HG03175 (cell line): Measurements from ENCODE around the gene UBA52.
"Not testable (repeated sequence)": the region's sequence is repeated elsewhere in the genome, so short reads cannot be mapped to it uniquely, and the experiment has no call there.

ENCODE experiments used
- ATAC-seq: cut with Tn5 transposase; IDR thresholded peaks from one replicate; pipeline ENCODE4 v1.9.1; 2021; ENCODE audit warnings: mild to moderate bottlenecking, moderate library complexity; ENCODE audit not compliant: unreplicated experiment

UBA52 gene

DNA sequence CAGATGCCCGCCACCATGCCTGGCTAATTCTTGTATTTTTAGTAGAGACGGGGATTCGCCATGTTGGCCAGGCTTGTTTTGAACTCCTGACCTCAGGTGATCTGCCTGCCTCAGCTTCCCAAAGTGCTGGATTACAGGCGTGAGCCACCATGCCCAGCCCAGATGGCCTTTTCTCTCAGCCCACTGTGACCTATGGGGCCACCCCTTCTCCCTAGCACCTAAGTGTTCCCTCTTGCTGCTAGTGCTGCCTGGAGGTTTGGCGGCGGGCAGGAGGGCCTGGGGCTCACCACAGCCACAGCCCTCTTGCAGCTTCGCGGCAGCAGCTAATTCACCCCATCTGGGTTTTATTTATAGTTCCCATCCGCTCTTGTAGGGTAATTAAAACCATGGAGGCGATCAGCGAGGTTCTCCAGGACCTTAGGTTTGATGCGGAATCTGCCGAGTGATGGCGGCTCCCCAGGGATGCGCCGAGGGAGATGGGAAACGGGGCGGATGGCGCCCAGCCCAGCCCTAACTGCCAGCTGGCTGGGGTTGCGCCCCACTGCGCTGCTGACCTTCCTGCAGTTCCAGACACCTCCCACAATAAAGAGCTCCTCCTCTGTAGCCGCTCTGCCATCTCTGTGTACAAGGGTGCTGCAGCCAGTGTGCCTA, 20.2 kb downstream of the UBA52 start:
- ATAC-seq, result no peak

- not testable (repeated sequence) for ATAC-seq
Observed at GRCh38 chr19:18592732-18593131, 21.1 kb downstream of the UBA52 start.

- no peak for ATAC-seq
Observed at GRCh38 chr19:18593367-18594095, 21.9 kb downstream of the UBA52 start.

DNA sequence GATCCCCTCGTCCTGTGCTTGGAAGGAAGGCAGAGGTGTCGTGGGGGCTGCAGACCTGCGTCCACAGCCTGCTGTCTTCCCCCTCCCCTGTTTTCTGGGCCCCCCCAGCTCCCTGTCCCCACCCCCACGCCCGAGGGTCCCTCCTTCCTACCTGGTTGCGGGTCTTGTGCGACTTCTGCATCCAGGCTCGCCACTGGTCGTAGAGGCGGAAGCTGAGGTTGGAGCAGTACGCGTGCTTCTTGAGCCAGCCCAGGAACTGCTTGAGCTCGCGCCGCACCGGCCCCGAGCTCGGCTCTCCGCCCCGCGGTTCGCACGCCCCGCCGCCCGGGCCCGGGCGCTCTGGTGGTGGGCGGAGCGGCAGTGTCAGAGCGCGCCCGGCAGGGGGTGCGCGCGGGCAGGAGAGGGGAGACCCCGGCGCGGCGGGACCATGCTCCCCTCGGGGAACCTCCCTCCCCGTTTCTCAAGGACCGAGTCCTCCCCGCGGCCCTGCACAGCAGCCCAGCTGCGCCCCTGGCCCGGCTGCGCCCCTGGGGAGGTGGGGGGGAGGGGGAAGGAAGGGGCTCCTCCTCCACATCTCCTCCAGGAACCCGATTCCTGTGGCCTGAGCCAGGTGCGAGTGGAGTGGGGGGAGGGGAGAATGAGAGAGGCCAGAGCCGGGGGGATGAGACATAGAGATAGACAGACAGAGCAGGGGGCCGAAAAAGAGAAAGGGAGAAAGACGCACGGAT, 22.6 kb downstream of the UBA52 start:
- peak; percentile 57 for ATAC-seq

DNA sequence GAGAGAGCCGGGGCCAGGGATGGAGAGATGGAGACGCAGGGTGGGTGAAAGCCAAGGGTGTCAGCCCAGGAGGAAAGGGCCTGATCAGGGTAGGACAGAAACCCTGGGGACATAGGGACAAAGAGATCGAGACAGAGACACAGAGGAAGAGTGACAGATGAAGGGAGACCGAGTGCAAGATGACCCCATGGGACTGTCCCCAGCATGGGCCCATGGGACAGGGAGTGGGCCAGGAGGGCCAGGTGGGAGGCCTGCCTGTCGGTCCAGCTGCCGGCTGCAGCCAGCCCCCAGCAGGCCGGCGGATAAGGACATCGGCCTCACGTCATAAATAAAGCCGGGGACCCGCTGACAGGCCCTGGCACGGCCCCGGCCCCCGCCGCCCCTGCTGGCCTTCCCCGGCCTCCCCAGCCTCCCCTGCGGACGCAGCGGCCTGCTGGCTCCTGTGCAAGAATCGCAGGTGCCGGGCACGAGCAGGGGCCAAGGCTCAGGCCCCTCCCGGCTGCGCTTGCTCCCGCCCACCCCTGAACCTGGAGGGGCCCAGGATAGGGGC, 23.2 kb downstream of the UBA52 start:
- no peak for ATAC-seq

- ATAC-seq, result no peak
Observed at GRCh38 chr19:18595475-18595874, 23.8 kb downstream of the UBA52 start.

DNA sequence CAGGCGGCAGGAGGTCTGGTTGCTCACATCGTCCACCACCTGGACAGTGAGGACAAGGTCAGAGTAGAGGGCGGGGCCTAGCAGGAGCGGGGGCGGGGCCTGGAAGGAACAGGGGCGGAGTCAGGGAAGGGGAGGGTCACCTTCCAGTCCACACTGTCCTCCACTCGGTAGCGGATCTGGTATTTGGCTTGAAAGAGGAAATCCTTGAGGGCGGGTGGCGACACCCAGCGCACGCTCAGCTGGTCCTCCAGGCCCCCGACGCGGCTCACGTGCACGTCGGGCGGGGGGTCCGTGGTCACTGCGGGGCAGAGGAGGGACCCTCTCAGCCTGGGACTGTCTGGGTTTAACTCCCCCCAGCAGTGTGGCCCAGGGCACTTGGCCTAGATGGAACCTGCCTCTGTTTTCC, 25.1 kb downstream of the UBA52 start:
- no peak for ATAC-seq

- ATAC-seq, result no peak
Observed at GRCh38 chr19:18597809-18598660, 26.4 kb downstream of the UBA52 start.

DNA sequence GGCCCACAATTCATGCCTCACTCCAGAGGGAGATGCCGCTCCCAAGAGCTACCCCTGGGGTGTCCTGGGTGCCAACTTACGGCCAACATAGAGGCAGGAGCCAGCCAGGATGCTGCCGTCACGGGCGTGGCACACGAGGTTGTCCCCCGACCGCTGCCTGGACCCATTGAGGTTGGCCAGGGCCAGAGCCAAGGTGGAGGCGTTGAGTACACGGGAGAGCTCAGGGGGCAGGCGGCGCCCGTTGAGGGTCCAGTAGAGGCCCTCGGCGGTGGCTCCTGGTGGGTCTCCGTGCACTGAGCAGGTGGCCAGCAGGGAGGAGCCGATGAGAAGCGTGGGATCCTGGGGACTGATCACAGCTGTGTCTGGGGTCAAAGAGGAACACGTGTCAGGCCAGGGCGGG, 27.8 kb downstream of the UBA52 start:
- no peak for ATAC-seq

DNA sequence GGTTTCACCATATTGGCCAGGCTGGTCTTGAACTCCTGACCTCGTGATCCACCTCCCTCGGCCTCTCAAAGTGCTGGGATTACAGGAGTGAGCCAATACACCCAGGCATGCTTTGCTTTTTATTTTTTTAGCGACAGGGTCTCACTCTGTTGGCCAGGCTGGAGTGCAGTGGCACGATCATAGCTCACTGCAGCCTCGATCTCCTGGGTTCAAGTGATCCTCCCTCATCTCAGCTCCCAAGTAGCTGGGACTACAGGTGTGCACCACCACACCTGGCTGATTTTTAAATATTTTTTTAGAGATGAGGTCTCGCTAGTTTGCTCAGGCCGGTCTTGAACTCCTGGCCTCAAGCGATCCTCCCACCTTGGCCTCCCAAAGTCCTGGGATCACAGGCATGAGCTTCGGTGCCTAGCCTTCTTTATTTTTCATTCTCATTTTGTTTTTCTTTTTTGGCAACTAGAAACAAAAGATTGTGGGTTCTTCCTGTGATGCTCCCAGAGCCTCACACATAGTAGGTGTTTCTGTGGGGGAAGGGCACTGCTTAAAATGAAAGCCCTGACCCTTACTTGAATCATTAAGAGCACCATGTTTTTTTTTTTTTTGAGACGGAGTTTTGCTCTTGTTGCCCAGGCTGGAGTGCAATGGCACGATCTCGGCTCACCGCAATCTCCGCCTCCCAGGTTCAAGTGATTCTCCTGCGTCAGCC, 29.2 kb downstream of the UBA52 start:
- not testable (repeated sequence) for ATAC-seq

GRCh38 chr19:18601875-18602274, 30.2 kb downstream of the UBA52 start:
- no peak for ATAC-seq

GRCh38 chr19:18603255-18603957, 31.7 kb downstream of the UBA52 start:
- ATAC-seq, result no peak

- no peak for ATAC-seq
Observed at GRCh38 chr19:18603958-18604819, 32.5 kb downstream of the UBA52 start.

DNA sequence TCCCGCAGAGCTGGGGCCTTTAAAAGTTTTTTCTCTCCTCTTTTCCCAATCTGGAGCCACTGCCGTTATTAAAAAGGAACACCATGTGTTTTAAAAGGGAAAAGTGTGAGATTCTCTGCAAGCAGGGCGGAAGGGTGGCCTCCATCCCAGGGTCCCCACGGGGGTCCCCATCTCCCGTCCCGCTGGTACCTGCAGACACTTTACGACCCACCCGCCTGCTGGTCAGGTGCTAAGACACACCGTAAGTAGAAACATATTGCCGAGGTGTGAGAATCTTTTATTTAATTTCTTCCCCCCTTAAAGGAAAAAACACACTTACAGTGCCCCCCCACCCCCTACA, 33.1 kb downstream of the UBA52 start:
- ATAC-seq, result no peak

- ATAC-seq, result no peak
Observed at GRCh38 chr19:18605196-18605545, 33.5 kb downstream of the UBA52 start.

GRCh38 chr19:18605546-18606280, 34.1 kb downstream of the UBA52 start:
- no peak for ATAC-seq

DNA sequence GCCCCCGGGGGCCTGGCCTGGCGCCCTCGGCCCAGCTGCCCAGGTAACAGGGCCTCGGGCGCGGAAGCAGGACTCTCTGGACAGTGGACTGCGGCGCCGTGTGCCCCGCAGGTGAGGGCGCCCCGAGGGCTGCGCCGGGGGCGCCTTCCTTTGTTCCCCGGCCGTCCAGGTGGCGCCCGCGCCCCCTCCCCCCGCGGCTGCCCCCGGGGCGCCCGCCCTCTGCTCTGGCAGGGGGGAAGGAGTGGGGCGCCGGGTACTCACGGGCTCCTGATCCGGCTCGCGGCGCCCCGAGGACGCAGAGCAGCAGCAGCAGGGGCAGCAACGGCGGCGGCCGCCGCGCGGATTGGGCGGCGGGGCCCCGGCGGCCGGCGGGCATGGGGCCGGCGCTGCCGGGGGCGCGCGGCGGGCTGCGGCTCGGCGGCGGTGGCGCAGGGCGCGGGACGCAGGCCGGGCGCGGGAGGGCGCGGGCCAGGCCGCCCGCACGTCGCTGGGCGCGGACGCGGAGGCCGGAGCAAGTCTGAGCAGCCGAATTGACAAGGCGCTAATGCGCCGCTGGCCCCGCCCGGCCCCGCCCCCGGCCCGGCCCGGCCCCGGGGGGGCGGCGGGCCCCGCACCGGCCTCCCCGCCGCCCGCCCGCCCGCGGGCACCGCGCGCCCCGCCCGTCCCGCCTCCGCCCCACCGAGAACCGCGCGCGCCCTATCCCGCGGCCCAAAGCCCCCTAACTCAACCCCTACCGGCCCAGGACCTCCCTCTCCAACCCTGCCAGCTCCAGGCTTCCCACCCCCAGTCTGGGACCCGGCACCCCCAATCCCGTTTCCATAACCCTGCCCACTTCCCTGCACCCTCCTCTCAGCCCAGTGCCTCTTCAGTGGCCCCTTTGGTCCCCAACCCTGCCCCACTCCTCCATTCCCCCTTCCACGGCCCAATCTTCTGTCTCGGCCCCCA, 34.9 kb downstream of the UBA52 start, which contains the start of gene CRLF1:
TSS of gene CRLF1 (minus strand) at position 519 of the 945 bp plus-strand sequence. CDS start at position 376, 143 bp downstream.
- ATAC-seq, result no peak
